ENCODE data around the gene MICAL3.

GRCh38 chr22:18064636-18065035 lies 40.3 kb upstream of the MICAL3 start:
- no peak for TF ChIP-seq CTCF (conservative IDR thresholded peaks at IDR 0.05; ENCODE audit: low read depth, low read length)
- TF ChIP-seq EZH2 (IDR thresholded peaks at IDR 0.05; ENCODE audit: low read length, unreplicated experiment): no peak
- TF ChIP-seq EZH2phosphoT487 (IDR thresholded peaks at IDR 0.05; ENCODE audit: borderline replicate concordance, low read length): no peak
